SW480 (cell line): Measurements from ENCODE around the gene USP30.
A peak's percentile ranks its signal among the peaks of the same experiment; 100 is the strongest.
"Not testable (repeated sequence)": the region's sequence is repeated elsewhere in the genome, so short reads cannot be mapped to it uniquely, and the experiment has no call there.

Source experiments
- DNase-seq: peaks from one replicate; pipeline ENCODE4 v3.0.0-alpha.2; 2016; ENCODE audit warnings: low spot score

Gene USP30, protein sequence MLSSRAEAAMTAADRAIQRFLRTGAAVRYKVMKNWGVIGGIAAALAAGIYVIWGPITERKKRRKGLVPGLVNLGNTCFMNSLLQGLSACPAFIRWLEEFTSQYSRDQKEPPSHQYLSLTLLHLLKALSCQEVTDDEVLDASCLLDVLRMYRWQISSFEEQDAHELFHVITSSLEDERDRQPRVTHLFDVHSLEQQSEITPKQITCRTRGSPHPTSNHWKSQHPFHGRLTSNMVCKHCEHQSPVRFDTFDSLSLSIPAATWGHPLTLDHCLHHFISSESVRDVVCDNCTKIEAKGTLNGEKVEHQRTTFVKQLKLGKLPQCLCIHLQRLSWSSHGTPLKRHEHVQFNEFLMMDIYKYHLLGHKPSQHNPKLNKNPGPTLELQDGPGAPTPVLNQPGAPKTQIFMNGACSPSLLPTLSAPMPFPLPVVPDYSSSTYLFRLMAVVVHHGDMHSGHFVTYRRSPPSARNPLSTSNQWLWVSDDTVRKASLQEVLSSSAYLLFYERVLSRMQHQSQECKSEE

DNA sequence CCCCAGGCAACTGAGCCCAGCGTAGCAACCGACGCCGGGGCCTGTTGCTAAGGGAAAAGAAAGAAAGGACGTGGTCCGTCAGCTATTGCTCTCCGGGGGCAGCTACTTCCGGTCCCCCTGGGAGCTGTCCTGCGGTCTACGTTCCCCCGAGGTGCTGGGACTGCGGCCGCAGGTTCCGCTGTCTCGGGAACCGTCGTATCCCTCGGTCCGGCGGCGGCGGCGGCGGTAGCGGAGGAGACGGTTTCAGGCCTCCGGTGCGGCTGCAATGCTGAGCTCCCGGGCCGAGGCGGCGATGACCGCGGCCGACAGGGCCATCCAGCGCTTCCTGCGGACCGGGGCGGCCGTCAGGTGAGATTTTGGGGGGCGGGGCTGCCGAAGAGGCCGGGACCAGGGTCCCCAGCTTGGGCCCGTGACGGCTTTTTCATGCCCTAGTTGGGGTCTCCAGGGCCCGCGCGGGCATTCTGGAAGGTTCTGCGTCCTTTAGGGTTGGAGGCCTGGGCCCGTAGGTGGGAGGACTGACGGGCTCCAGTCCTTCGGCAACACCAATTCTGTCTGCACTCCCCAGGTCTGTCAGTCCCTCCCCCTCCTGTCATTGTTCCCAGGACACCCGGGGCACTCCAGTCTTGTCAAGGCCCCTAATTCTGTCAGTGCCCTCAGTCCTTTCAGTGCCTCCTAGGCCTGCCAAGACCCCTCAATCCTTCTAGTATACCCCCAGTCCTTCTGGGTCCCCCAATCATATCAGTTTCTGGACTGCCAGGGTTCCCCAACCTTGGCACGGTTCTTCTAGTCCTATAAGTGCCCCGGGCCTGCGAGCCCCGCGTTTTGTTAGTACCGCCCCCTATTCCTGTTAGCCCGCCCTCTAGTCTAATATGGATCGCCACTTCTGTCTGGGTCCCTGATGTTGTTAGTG, at the start of gene USP30:
Gene USP30 (plus strand): TSS at position 163 of the 910 bp plus-strand sequence. CDS start 103 bp downstream, at position 266.
- DNase-seq = peak; percentile 75

DNA sequence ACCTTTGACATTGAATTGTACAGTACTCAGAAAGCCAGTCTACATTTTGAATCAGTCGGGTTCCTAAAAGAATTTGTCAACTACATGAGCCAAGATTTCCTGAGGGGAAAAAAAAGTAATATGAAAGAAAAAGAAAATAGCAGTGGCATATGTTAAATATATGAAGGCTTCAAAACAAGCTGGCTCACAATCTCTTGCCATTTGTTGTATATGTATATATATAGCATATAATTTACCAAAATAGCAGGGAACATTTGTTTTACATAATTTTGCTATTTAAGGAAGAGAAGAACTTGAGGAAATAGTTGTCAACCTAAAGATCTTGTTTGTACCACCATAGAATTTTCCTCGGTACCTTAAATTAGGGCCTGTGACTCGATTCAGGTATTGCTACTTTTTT, 48.4 kb upstream of the USP30 start:
- no peak for DNase-seq

DNA sequence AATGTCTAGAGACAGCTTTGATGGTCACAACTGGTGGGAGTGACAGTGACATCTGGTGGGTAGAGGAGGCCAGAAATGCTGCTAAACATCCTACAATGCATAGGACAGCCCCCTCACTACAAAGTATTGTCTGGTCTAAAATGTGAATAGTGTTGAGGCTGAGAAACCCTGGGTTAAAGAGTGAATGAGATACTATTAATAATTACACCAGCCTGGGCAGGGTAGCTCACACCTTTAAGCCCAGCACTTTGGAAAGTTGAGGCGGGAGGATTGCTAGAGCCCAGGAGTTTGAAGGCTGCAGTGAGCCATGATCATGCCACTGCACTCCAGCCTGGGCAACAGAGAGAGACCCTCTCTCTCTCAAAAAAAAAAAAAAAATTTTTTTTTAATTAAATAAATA, 42.6 kb upstream of the USP30 start:
- no peak for DNase-seq

DNA sequence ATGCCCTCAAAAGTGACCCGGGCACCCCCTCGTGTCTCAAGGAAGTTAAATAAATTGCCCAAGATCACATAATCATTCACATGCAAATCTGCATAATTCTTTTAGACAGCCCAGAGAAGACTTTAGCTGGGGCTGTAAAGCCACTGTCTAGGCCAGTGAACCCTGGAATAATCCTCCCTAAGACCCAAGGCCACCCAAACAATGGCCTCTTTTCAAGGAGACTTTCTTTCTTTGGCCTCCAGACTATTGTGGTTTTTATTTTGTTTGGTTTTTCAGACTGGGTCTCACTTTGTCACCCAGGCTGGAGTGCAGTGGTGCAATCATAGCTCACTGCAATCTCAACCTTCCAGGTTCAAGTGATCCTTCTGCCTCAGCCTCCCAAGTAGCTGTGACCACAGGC, 42.1 kb upstream of the USP30 start:
- DNase-seq = no peak

DNA sequence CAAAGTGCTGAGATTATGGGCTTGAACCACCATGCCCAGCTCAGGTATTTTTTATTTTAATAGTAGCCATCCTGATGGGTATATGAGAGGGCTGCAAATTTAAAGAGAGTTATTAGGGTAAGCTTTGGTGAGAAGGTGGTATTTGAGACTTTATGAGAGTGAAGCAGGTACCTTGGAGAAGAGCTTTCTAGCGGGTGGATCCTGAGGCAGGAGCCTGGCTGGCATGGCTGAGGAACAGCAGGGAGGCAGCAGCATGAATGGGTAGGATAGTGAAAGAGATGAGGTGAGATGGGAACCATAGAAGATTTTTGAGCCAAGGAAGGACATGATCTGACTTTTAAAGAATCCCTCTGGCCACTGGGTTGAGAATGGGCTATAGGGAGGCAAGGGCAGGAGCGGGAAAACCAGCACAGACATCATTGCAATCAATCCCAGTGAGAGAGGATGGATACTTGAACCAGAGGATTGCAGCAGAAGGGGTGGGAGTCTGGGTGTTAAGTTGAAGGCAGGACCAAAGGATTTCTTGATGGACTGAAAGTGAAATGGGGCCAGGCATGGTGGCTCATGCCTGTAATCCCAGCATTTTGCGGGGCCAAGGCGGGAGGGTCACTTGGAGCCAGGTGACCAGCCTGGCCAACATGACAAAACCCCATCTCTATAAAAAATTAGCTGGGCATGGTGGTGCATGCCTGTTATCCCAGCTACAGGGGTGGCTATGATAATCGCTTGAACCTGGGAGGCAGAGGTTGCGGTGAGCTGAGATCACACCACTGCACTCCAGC, 37.2 kb upstream of the USP30 start:
- DNase-seq = no peak

DNA sequence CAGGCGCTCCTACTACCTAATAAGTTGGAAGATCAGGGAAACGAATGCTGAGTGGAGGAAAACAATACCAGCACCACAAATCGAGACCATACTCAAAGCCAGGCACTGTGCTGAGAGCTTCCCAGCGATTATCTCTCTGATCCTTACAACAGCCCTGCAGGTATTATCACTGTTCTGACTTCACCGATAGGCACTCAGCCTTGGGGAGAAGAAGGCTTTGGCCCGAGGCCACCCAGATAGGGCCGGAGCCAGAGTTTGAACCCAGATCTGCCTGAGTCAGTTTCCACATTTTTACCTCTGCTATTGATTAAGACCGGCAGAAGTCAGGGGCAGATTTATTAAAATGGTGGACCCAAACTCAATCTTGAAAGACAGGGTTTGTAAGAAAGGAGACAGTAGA, 36.4 kb upstream of the USP30 start:
- no peak for DNase-seq

DNA sequence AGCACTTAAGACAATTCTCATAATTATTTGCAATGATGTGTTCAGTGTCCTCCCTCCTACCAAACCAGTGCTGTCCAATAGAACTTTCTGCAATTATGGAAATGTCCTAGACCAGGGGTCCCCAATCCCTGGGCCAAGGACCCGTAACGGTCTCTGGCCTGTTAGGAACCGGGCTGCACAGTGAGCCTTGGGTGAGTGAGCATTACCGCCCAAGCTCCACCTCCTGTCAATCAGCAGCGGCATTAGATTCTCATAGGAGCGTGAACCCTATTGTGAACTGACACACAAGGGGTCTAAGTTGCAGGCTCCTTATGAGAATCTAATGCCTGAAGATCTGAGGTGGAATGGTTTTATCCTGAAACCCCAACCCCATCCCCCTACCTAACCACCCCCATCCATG, 35.4 kb upstream of the USP30 start:
- DNase-seq = no peak

DNA sequence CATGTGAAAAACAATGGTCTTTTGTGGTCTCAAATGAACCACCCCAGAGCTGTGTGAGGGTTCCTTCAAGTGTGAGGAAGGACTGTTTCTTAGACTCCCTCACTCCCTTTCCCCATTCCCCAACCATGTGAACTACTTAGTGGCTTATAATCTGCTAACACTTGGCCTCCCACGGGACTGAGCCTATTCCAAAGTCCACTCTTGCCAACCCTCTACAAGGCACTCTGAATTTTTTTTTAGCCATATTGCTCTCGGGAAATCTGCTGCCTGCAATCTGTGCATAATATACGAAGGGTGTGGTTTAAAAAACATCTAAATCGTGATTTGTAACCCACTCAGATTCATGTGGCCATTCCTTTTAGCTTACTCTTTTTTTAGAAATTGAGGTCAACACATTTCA, 34.1 kb upstream of the USP30 start:
- DNase-seq = no peak

DNA sequence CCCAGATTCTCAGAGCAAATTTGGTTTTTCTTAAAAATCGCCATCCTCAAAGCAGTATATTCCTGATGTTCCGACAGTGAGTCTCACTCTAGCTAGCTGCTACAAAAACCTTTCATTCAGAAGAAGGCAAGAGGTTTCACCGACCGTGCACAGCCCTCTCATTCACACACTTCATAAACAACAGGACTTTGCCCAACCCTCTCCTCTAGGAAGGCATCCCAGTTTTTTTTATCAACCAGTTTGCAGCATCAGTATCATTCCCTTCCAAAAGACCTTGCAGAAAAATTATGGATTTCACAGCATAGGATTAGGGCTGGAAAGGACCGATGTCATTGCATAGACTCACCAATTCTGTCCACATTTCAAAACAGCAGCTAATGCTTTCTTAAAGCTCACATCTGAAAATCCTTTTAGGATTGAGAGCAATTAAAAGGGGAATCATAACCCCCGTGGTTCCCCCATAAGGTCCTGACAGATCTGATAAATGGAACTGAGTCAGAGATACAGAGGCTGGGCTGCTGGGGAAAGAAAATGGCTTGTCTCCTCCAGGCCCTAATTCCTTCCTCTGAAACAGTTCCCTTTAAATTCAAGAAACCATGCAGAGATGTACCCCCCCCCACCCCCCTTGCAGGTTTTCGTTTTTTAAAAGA, 32.1 kb upstream of the USP30 start:
- no peak for DNase-seq

DNA sequence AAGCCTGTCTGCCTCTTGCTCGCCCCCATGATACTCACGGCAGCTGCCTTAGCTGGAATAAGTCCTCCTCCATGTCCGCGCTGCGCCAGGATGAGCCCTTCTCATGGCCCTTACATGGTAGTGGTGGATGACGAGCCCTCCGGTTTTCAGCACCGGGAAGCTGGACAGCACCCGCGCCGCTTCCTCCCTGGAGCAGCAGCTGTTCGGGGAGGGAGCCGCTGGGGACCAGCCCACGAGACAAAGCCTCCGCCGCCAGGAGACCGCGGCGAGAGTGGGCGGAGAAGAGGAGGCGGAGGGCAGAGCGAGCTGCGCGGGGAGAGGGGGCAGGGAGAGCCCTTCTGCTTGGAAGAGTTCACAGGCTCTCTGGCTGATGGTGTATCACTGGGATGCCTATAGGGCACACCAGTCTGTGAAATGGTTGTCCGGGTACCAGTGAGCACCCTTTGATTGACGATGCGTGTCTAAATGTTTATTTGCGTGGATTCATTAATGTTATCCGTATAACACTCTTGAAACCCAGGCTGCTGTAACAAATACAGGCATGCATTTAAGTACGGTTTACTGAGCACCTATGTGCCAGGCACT, 31.5 kb upstream of the USP30 start, which contains the start of gene SVOP:
Gene SVOP (minus strand): TSS at position 273 of the 585 bp plus-strand sequence. CDS start 200 bp downstream, at position 73.
- peak; percentile 81 for DNase-seq

DNA sequence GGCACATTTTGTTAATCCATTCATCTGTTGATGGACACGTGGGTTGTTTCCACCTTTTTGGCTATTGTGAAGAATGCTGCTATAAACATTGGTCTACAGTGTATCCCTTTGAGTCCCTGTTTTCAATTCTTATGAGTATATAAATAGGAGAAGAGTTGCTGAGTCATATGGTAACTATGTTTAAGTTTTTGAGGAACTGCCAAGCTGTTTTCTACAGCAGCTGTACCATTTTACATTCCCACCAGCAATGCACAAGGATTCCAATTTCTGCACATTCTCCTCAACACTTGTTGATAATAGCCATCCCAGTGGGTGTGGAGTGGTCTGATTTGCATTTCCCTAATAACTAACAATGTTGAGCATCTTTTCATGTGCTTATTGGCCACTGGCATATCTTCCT, 24.6 kb upstream of the USP30 start:
- no peak for DNase-seq

DNA sequence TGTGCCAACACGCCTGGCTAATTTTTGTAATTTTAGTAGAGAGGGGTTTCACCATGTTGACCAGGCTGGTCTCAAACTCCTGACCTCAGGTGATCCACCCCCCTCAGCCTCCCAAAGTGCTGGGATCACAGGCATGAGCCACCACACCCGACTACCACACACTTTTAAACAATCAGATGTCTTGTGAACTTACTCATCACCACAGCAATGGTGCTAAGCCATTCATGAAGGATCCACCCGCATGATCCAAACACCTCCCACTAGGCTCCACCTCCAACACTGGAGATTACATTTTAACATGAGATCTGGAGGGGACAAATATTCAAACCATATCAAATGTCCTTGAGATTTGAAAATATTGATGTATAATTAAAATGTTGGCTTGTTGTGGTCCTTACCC, 23.8 kb upstream of the USP30 start:
- DNase-seq = not testable (repeated sequence)

DNA sequence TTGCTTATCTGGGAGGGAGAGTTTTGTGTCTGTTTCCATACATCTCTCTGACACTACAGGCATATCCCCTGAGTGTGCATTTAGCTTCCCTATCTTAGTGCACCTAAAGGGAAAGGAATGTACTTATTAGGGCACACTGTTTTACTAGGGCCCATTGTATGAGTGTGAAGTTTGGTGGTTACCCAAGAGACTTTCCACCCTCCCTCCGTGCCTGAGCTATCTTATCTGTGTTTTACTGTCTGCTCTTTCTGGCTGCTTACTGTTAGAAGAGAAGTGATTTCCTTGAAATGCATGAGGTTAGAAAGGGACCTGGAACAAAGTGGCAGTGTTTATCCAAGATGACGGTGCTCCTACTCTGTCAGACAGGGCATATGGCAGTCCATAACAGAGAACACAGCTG, 23.0 kb upstream of the USP30 start:
- no peak for DNase-seq

DNA sequence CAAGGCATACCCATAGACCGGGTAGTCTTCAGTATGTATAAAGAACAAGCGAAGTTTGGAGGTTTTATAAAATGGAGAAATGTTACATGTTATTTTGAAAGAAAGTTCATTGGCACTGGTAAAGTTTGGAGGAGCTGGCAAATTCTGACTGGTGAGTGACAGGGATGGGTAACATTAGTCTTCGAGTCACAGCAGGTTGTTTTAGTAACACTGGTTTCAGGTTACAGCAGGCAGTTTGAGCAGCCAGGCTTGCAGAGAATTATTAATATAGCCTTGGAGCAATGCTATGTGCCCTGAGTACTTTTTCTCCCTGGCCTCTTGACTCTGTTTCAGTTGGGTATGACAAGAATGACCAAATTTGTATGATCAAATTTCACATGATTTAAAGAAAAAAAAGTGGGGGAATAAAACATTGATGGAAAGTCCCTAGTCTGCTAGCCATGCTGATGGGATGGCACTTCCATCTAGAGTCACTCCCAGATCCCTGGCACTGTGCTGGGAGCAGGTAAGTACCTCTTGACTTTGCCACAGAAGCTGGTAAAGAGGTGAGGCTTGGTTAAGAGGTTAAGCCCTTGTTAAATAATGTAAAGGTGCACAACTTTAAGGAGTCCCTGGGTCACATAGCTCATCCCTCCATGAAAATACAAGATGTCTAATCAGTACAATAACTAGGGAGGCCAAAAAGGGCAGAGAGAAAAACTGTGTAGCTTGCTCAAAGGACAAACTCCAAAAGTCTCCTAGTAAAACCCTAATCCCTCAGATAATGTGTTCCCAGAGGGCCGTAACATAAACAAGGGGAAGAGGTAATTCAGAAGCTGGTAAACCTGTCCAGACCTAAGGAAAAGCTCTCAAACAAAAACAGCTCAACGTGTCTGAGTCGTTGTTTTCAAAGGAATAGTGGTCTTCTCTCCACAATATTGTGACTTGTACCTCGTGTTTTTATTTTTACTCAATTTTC, 18.9 kb upstream of the USP30 start:
- no peak for DNase-seq

DNA sequence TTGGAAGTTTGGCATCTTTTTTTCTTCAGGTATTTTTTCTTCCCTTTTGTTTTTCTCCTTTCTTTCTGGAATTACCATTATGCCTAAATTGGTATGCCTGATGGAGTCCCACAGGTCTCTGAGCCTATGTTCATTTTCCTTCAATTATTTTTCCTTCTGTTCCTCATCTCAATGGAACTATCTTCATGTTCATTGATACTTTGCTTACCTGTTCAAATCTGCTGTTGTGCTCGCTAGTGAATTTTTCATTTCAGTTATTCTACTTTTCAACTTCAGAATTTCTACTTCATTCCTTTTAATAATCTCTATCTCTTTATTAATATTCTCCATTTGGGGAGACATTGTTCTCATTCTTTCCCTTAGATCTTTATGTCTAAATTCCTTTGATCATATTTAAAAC, 15.4 kb upstream of the USP30 start:
- no peak for DNase-seq

DNA sequence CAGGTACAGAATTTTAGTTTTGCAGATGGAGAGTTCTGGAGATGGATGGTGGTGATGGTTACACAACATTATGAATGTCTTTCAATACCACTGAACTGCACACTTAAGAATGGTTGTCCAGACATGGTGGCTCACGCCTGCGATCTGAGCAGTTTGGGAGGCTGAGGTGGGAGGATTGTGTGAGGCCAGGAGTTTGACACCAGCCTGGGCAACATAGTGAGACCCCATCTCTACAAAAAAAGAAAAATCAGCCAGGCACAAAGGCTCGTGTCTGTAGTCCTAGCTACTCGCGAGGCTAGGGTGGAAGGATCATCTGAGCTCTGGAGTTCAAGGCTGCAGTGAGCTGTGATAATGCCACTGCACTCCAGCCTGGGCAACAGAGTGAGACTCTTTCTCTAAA, 8.1 kb upstream of the USP30 start:
- DNase-seq = no peak

DNA sequence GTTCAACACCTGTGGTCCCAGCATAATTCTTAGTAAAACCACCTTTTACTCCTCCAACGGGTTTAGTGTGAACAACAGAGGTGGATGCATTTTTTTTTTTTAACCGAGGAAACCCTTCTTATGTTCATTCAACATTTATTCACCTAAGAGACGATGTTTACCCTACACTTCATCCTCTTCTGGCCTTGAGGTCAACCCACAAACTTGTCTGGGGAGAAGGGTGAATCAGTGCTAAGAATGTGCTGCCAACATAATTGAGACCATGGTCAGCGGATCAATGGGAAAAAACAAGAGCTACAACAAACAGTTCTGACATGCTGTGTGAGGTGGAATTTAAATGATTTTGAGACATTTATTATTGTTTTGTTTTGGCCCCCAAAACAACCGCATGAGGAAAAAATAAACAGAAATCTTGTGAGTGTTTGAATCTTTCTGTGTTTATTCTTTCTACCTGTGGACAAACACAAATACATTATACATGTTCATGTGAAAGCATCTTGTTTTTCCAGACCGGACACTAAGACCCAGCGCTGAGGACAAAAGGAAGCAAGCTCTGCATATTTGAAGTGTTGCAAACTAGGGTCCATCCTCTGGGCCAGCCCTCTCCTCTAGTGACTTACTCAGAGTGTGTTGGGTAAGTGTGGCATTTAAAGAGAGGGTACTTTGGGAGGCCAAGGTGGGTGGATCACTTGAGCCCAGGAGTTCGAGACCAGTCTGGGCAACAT, 5.1 kb upstream of the USP30 start:
- no peak for DNase-seq

DNA sequence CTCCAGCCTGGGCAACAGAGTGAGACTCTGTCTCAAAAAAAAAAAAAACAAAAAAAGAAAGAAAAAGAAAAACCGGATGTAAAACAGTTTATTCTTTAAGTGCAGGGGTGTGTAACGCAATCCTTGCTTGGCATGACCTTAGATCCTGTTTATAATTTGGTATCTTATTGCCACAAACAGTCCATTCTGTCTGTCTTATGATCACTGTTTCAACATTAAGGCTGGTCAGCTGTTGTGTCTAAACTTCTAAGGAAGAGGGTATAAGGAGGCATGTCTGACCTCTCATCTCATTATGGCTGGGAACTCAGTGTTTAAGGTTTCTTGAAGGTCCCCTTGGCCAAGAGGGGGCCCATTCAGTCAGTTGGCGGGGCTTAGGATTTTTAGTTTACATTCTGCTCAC, 3.7 kb upstream of the USP30 start:
- not testable (repeated sequence) for DNase-seq

DNA sequence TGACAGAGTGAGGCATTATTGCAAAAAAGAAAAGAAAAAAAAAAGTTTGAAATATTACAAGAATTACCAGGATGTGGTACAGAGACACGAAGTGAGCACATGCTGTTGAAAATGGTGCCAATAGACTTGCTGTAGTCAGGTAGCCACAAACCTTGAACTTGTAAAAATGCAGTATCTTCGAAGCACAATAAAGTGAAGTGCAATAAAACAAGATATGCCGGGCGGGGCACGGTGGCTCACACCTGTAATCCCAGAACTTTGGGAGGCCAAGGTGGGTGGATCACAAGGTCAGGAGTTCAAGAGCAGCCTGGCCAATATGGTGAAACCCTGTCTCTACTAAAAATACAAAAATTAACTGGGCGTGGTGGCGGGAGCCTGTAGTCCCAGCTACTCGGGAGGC, 2.6 kb upstream of the USP30 start:
- DNase-seq = not testable (repeated sequence)
